NCI-H446 treated with DMSO at 0.1 percent for 48 hours (cell line): Measurements from ENCODE around the gene ARHGEF9.
"Not testable (repeated sequence)": the region's sequence is repeated elsewhere in the genome, so short reads cannot be mapped to it uniquely, and the experiment has no call there.

Experiments
- DNase-seq: peaks from one replicate; lab custom pipeline; 2025; lab: John Stamatoyannopoulos, UW

ARHGEF9 gene

DNA sequence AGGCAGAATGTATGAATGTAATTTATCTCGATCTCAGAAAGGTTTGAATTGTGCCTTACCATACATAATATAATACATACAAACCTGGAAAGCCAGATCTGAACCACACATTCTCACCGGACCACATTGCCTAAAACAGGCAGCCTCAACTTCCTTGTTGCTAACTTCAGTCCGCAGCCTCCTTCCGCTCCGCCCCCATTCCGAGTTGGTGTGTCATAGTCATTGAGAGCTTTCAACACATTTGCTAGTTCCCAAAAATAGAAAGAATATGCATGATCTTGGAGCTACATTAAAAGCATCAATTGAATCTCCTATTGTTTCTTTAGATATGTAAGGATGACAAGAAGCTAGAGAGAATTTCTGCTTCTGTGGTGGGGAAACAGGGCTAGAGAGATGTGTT lies 127.2 kb downstream of the ARHGEF9 start:
- no peak for DNase-seq

DNA sequence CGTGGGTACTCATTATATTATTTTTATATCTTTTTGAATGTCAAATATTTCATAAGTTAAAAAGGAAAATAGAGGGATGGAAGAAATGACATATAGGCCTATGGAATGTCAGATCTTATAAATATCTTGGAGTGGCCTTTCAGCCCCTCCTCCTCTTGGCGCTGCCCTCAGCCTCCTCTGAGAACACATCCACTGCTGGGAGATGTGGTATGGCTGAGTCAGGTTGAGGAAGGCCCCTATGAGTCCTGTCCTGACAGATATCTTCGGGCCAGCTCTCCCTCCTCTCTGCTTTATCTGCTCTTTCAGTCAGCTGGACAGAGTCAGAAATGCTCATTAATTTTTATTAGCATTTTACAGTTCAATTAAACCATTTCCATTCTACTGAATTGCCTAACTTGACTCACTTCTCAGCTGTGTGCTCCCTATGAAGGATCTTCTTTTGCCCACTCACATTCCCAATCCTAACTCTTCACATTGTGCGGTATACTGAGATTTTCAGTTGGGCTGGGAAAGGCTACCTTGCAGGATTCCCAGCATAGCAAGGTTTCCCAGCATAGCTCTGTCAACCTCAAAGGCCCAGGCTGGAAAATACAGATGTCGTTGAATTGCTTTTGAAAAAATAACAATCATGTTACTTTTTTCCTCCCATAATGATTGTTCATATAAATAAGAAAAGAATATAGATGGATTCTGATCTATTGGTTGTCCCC lies 128.0 kb downstream of the ARHGEF9 start:
- no peak for DNase-seq

DNA sequence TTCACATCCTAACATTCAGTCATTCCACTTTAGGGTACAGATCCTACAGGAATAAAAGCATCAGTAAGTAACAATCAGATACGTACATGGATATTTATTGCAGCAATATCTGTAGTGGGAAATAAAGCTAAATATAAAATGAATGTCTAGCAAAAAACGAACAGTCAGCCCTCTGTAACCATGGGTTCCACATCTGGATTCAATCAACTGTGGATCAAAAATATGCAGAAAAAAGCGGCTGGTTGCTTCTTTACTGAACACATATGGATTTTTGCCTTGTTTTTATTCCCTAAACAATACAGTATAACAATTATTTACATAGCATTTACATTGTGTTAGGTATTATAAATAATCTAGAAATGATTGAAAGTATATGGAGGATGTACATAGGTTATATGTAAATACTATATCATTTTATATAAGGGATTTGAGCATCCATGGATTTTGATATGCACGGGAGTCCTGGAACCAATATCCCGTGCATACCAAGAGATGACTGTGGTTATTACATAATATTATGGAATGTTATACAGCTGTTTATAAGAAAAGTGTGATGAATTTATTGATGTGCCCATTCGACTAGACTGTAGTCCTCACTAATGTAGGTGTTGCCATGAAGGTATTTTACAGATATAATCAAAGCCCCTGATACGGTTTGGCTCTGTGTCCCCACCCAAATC lies 132.8 kb downstream of the ARHGEF9 start:
- no peak for DNase-seq

DNA sequence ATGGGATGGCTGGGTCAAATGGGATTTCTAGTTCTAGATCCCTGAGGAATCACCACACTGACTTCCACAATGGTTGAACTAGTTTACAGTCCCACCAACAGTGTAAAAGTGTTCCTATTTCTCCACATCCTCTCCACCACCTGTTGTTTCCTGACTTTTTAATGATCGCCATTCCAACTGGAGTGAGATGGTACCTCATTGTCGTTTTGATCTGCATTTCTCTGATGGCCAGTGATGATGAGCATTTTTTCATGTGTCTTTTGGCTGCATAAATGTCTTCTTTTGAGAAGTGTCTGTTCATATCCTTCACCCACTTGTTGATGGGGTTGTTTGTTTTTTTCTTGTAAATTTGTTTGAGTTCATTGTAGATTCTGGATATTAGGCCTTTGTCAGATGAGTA lies 139.3 kb downstream of the ARHGEF9 start:
- DNase-seq: not testable (repeated sequence)

DNA sequence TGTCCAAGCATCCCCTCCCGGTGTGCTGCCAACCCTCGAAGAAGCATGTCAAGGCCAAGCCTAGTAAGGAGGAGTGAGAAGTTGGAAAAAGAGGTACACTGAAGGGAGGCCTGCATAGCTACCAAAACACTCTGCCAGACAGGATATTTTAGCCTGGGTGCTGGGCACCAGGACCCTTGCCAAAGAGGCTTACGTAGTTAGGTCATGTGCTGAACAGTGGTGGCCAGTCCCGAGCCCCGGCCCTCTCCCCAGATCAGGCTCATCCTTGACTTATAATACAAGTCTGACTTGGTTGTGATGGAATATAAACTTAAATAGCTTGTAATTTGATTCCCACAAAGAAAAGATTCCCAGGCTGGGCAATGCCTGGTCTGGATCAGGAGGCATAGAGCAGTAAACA lies 149.3 kb downstream of the ARHGEF9 start:
- DNase-seq: no peak

DNA sequence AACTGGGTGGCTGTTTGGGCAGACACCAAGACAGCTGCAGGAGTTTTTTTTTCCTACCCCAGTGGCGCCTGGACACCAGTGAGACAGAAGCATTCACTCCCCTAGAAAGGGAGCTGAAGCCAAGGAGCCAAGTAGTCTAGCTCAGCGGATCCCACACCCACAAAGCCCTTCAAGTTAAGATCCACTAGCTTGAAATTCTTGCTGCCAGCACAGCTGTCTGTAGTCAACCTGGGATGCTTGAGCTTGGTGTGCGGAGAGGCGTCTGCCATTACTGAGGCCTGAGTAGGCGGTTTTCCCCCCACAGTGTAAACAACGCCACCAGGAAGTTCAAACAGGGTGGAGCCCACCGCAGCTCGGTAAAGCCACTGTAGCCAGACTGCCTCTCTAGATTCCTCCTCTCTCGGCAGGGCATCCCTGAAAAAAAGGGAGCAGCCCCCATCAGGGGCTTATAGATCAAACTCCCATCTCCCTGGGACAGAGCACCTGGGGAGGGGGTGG lies 171.4 kb downstream of the ARHGEF9 start:
- no peak for DNase-seq

DNA sequence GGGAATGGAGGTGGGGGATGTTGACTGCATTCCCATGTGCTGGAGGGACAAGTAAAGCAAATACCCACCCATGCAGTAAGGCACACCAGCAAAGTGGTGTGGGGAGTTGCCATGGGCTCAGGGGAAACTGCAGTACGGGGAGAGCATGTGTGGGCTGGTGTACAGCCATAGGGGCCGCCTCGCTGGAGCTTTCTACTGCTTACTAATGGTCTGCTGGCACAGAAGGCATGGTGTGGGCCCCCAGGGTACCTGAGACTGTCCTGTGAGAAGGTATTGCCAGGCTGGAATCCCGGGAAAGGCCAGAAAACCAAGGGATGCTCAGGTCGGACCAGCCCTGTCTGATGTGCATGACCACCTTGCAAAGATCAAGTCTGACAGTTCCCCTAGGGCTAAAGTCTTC lies 199.1 kb downstream of the ARHGEF9 start:
- DNase-seq: no peak
